Stimulated activated naive CD8-positive, alpha-beta T cell treated with anti-CD3 and anti-CD28 coated beads, Interleukin-15, Interleukin-2, amounts not matched to agents 100 U/mL and 50 U/mL, for 24 hours (primary cell): ENCODE results near the gene SLC30A7.

ENCODE experiments used
- ATAC-seq: fragments of 150-1000 bp; cut with Tn5 transposase; one replicate; pipeline ENCODE4 v1.10.0; 2021
- DNase-seq: peaks from one replicate; pipeline ENCODE4 v3.0.0; 2021

SLC30A7 gene

DNA sequence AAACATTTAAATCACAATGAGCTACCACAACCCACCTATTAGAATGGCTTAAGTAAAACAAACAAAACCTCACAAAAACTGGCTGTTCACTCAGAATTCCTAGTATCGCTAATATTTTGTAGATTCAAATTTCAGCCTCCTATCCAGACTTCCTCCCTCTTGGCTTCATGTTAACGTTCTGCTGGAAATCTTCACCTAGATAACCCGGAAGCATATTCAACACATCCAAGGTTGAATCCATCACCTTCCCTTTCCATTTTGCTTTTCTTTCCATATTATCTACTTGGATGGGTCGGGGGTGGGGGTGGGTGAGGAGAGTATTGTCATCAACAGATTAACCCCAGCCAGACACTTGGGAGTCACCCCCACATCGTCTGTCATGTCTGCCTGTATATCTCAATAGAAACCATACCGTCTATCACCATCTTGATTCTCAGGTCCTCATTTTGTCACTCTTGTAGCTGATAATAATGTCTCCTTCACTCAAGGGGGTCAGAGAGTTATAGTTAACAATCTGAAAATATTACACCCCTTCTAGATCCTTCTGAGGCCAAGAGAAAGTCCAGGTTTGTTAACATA lies 131.4 kb downstream of the SLC30A7 start:
- DNase-seq (no peak), ATAC-seq (no peak)

DNA sequence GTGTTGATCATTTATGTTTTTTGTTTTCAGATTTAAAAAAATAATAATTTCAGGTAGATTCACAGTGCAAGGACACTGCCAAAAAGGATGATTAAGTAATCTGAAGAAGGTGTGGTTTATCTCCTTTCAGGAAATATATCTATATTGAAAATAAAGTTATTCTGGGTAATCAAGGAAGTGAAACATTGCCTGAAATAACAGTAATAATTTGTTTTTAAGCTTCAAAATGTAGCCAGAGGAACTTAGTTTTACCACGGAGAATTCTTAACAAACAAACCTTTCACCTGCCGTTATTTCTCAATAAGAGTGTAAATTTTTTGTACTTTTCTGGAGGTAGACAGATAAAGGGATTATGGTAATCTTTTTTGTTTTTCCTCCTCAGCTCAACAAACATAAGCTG lies 132.6 kb downstream of the SLC30A7 start:
- no peak for ATAC-seq
- no peak for DNase-seq

DNA sequence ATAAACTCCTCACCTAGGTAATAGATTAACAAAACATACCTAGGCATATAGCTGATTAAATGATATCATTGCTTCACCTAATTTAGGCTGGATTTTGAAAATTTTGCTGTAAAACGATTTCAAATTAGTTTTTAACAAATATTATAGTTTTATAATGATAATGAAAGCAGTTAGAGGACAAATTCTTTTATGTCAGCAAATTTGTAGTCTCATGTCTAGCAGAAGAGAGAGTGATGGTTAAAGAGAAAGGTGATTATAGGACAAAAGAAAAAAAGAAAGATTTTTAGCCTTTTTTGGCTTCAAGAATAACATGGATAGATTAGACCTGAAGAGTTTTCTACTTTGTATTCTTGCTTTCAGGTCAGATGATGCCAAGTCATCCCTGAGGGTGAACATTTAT lies 133.3 kb downstream of the SLC30A7 start:
- ATAC-seq (no peak), DNase-seq (no peak)

DNA sequence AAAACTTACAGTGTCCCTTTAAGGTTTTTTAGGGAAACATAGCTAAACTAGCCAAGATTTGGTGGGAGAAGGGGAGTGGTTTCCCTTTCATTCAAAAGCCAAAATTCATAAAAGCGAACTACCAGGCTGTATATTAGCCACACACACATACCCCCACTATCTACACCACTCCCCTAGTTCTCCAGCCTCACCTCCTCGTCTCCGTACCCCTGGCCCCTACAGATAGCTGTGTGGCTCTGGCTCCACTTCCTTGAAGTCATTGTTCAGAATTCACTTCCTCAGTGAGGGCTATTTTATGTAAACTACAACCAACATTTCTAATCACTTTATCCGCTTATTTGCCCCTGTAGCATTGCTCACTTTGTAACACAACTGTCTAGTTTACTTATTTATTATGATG lies 135.0 kb downstream of the SLC30A7 start:
- ATAC-seq (no peak), DNase-seq (no peak)
